Sigmoid colon (tissue), 3 donors: ENCODE data around the gene TNFRSF18.

Experiments used
- POLR2A ChIP-seq, 2 donors: fragments of 450-650 bp; IDR thresholded peaks; one replicate each; pipeline ENCODE4 v1.6.1; 2016; ENCODE audit warnings: antibody characterized with exemption in 2 of 2, mild to moderate bottlenecking in 2 of 2, moderate library complexity in 2 of 2
- TF ChIP-seq, protein P1 (sequence below), 4 experiments: fragments of 450-650 bp in 3 of 4; fragments of 200-600 bp in 1 of 4; IDR thresholded peaks; one replicate each; pipeline ENCODE4 v1.5.1; 2016 to 2019; ENCODE audit warnings: antibody characterized with exemption in 4 of 4, mild to moderate bottlenecking in 3 of 4, moderate library complexity in 2 of 4

DNA sequence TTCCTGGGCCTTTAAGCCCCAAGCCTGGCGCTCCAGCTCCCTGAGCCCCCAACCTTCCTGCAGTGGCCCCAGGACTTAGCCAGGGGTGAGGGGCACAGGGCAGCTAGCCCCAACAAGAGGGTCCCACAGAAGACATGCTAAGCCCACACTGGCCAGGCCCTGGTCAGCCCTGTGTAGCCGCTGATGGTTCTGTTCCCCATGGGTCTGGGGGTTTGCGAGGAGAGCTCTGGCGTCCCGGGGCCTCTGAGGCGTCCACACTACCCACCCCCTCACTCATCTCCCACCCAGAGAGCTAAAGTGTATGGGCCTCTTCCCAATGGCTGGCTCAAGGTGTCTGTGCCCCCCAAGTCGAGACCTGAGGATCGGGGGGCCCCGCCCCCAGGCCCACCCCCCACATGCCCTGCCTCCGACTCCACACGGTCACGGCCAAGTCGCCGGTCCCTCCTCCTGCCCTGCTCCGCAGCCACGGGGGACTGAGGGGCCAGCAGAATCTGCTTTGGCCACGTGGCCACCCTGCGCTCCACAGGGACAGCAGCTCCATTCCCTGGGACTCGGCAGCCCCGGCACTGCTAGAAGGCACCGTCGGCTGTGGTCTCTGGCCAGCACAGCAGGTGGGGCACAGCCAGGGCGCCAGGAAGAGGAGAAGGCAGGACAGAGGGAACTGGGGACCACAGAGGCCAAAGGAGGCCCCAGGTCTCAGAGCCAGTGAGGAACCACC lies 7.8 kb downstream of the TNFRSF18 start:
- TF ChIP-seq, protein P1, sequence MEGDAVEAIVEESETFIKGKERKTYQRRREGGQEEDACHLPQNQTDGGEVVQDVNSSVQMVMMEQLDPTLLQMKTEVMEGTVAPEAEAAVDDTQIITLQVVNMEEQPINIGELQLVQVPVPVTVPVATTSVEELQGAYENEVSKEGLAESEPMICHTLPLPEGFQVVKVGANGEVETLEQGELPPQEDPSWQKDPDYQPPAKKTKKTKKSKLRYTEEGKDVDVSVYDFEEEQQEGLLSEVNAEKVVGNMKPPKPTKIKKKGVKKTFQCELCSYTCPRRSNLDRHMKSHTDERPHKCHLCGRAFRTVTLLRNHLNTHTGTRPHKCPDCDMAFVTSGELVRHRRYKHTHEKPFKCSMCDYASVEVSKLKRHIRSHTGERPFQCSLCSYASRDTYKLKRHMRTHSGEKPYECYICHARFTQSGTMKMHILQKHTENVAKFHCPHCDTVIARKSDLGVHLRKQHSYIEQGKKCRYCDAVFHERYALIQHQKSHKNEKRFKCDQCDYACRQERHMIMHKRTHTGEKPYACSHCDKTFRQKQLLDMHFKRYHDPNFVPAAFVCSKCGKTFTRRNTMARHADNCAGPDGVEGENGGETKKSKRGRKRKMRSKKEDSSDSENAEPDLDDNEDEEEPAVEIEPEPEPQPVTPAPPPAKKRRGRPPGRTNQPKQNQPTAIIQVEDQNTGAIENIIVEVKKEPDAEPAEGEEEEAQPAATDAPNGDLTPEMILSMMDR (IDR thresholded peaks at IDR 0.05), result no peak
- TF ChIP-seq POLR2A (IDR thresholded peaks at IDR 0.05), result no peak
